Measurements from ENCODE around the gene PSD2. TPM values are rescaled to one million over a fixed set of nuclear protein-coding genes. Genes with fewer than 3 reads are reported as not detected.

Gene PSD2
- total RNA-seq, 1 donor from 2014 or later, result 0.68 TPM

- Mint-ChIP-seq H3K4me3 (no peak overlapping the region), H3K4me1 (peaks cover 7% of the 10 kb centered on the region), H3K27me3 (ENCODE audit: low read depth) (no peaks in the 10 kb centered on the region), H3K36me3 (ENCODE audit: low read depth) (no peaks in the 10 kb centered on the region), H3K27ac (ENCODE audit: unreplicated experiment) (no peak overlapping the region), H3K9me3 (peaks cover 8% of the 10 kb centered on the region)
- no peak for DNase-seq (ENCODE audit: low read depth, low spot score)
- TF ChIP-seq CTCF (conservative IDR thresholded peaks at IDR 0.05), result no peak
These were observed 81.6 kb downstream of the PSD2 start for GRCh38 chr5:139877129-139877597.

- Mint-ChIP-seq H3K27me3 (ENCODE audit: low read depth) (no peaks in the 10 kb centered on the region), H3K36me3 (ENCODE audit: low read depth) (no peaks in the 10 kb centered on the region)
These were observed 82.5 kb downstream of the PSD2 start for GRCh38 chr5:139878093-139878492.

GRCh38 chr5:139880416-139881142 is 85.0 kb downstream of the PSD2 start:
- DNase-seq (ENCODE audit: low read depth, low spot score), result no peak
- TF ChIP-seq CTCF (conservative IDR thresholded peaks at IDR 0.05), result no peak
- no peak overlapping the region for H3K27ac Mint-ChIP-seq (ENCODE audit: unreplicated experiment)
- no peaks in the 10 kb centered on the region for H3K36me3 Mint-ChIP-seq (ENCODE audit: low read depth)
- H3K9me3 Mint-ChIP-seq, result peaks cover 6% of the 10 kb centered on the region
- peaks cover 7% of the 10 kb centered on the region for H3K4me1 Mint-ChIP-seq
- H3K27me3 Mint-ChIP-seq (ENCODE audit: low read depth), result no peaks in the 10 kb centered on the region
- no peak overlapping the region for H3K4me3 Mint-ChIP-seq

More at GRCh38 chr5:139878093-139878492, 82.5 kb downstream of the PSD2 start:
- Mint-ChIP-seq H3K9me3 (peaks cover 8% of the 10 kb centered on the region), H3K27ac (ENCODE audit: unreplicated experiment) (peak overlapping the region; percentile 19), H3K4me1 (peaks cover 7% of the 10 kb centered on the region), H3K4me3 (no peak overlapping the region)
- no peak for DNase-seq (ENCODE audit: low read depth, low spot score)
- no peak for TF ChIP-seq CTCF (conservative IDR thresholded peaks at IDR 0.05)

- H3K4me3 Mint-ChIP-seq, result no peak overlapping the region
- H3K9me3 Mint-ChIP-seq, result no peaks in the 10 kb centered on the region
- no peak overlapping the region for H3K27ac Mint-ChIP-seq (ENCODE audit: unreplicated experiment)
- H3K36me3 Mint-ChIP-seq (ENCODE audit: low read depth), result no peaks in the 10 kb centered on the region
- no peaks in the 10 kb centered on the region for H3K27me3 Mint-ChIP-seq (ENCODE audit: low read depth)
- TF ChIP-seq CTCF (conservative IDR thresholded peaks at IDR 0.05), result no peak
- peaks cover 7% of the 10 kb centered on the region for H3K4me1 Mint-ChIP-seq
- no peak for DNase-seq (ENCODE audit: low read depth, low spot score)
These were observed 85.6 kb downstream of the PSD2 start for GRCh38 chr5:139881143-139881733.

- Mint-ChIP-seq H3K27me3 (ENCODE audit: low read depth) (peaks cover under 1% of the 10 kb centered on the region), H3K4me1 (peaks cover 7% of the 10 kb centered on the region), H3K4me3 (no peak overlapping the region), H3K9me3 (no peaks in the 10 kb centered on the region), H3K27ac (ENCODE audit: unreplicated experiment) (no peak overlapping the region), H3K36me3 (ENCODE audit: low read depth) (no peaks in the 10 kb centered on the region)
- DNase-seq (ENCODE audit: low read depth, low spot score), result no peak
- TF ChIP-seq CTCF (conservative IDR thresholded peaks at IDR 0.05), result no peak
These were observed 86.7 kb downstream of the PSD2 start for GRCh38 chr5:139882316-139882715.

All from neural crest cell (in vitro differentiated cells).